GM12864 (cell line): ENCODE measurements around the gene POU3F1.
A peak's percentile ranks its signal among the peaks of the same experiment; 100 is the strongest.

Experiments used
- DNase-seq: peaks from one replicate; pipeline ENCODE4 v3.0.0-alpha.2; 2011; ENCODE audit warnings: low read depth
- H3K4me3 ChIP-seq: 2 replicates; pipeline ENCODE4 v1.5.1; 2011; ENCODE audit warnings: mild to moderate bottlenecking, low read depth, low read length, control low read depth
- TF ChIP-seq, protein P1 (sequence below): IDR thresholded peaks from 2 replicates; pipeline ENCODE4 v1.5.1; 2011; ENCODE audit warnings: low read depth, mild to moderate bottlenecking, moderate library complexity, low read length, control low read depth, inconsistent platforms; ENCODE audit errors: missing control alignments

Gene POU3F1

DNA sequence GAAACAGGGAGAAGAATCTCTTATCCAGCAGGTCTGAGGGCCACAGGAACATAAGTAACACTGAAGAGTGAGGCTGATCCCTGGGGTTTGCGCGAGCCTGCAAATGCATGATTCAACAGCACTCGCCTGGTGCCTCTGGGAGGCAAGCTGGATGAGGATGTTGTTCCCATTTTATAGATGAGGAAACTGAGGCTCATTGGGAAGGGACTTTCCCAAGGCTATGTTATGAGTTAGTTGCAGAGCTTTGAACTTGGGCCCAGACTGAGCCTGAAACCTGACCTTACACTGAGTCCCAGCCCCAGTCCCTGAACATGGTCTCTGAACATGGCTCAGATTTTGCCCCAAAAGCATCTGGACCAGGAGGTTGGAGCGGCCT lies 27.7 kb upstream of the POU3F1 start:
- DNase-seq = no peak
- TF ChIP-seq, protein P1, sequence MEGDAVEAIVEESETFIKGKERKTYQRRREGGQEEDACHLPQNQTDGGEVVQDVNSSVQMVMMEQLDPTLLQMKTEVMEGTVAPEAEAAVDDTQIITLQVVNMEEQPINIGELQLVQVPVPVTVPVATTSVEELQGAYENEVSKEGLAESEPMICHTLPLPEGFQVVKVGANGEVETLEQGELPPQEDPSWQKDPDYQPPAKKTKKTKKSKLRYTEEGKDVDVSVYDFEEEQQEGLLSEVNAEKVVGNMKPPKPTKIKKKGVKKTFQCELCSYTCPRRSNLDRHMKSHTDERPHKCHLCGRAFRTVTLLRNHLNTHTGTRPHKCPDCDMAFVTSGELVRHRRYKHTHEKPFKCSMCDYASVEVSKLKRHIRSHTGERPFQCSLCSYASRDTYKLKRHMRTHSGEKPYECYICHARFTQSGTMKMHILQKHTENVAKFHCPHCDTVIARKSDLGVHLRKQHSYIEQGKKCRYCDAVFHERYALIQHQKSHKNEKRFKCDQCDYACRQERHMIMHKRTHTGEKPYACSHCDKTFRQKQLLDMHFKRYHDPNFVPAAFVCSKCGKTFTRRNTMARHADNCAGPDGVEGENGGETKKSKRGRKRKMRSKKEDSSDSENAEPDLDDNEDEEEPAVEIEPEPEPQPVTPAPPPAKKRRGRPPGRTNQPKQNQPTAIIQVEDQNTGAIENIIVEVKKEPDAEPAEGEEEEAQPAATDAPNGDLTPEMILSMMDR = no peak
- no peak overlapping the region for H3K4me3 ChIP-seq

DNA sequence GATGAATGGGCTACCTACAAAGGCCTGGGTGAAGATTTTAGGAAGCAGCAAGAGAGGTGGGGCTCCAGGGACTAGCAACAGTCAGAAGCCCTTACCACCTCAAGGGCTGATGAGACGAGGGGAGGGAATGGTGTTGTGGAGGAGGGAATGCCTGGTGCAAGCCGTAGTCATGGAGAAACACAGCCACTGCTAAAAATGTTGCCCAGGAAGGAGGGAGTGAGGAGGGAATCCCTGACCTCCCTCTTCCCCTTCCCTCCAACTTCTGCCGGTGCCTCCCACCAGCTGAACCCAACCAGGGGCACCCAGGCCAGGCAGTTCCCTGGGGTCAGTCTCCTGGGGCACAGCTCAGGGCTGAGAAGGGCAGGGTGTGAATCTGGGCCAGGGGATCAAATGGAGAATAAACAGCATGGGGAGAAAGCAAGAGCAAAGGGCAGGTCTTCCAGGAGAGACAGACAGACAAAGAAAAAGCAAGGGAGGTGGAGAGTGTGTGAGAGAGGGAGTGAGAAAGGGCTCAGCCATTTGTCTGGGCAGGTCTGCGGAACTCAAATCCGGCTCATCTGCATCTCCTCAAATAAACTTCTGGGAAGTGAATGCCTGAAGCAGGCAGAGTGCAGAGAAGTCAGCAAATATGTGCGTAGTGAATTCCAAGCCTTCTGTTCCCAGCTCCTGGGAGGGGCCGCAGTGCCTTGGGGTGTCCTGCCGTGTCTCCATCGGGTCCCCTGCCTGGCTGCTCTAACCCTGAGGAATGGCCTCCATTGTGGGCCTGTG lies 27.1 kb upstream of the POU3F1 start:
- H3K4me3 ChIP-seq = no peak overlapping the region
- TF ChIP-seq, protein P1 = no peak
- DNase-seq = no peak

DNA sequence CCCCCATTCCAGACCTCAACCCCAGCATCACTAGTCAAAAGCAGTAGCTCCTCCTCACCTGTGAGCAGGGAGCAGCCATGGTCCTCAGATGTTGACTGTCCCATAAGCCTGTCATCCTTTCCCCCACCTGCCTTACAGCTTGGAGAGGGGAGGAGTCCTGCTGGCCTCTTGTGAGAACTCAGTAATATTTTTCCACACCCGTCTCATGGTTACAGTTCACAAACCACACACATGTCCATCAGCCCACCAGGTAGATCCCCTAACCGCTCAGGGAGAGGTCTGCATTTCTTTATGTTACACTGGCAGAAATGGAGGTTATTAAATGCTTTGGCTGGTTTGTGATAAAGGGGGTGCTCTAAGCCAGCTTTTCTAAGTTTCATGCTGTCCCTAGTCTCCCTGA lies 26.3 kb upstream of the POU3F1 start:
- no peak for DNase-seq
- TF ChIP-seq, protein P1 = no peak
- H3K4me3 ChIP-seq = no peak overlapping the region

DNA sequence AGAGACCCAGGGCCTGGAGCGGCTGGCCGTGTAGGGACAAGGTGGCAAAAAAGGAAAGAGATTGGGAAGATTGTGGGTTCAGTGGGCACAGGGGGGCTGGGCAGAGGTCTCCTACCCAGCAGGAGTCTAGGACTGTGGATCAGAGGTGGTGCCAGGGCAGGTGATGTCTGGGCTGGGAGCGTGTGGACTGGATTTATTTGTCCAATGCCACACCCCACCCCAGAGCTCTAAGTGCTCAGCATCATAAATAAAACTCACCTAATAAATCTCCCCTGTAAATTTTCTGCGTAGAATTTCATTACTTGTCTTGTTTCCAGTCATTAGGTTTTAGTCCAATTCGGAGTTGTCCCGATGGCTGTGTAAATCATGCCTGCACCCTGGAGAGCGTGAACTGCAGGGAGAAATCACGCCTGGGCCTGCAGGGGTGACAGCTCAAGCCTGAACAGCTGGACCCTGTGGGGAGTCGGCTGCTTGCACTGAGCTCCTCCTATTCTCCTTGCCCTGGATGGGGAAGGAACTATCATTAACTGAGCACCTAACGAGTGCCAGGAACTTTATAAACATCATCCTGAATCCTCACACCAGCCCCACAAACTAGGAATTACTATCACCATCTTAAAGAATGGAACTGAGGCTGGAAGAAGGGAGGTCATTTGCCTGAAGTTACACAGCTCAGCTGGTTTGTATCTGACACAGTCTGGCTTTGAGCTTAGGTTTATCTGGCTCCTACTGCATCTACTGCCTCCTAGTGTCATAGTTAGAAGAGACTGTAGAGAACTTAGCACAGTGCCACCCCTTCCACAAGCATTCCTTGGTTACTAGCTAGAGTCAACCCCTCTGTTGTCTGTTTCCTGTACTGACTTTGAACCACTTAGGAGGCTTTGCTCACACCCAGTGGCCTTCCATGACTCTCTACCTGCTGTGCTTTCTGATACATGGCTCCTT lies 25.0 kb upstream of the POU3F1 start:
- TF ChIP-seq, protein P1 = peak; percentile 70
- no peak overlapping the region for H3K4me3 ChIP-seq
- DNase-seq = no peak

DNA sequence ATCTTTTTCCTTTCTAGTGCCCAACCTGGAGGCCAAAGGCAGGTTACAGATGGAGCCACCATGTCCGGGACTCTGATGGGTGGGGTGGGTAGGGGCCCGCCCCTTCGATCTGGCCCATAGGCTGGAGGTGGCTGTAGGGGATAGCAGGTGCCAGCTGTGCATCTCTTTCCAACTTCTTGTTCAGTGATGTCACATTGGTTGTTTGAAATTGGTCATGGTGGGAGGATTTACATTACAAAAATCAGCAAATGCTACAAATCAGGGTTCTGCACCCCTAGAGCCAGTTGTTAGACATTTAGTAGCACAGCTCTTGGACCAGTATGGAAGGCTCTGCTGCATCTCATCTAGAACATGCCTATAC lies 22.4 kb upstream of the POU3F1 start:
- TF ChIP-seq, protein P1 = no peak
- no peak overlapping the region for H3K4me3 ChIP-seq
- DNase-seq = no peak

DNA sequence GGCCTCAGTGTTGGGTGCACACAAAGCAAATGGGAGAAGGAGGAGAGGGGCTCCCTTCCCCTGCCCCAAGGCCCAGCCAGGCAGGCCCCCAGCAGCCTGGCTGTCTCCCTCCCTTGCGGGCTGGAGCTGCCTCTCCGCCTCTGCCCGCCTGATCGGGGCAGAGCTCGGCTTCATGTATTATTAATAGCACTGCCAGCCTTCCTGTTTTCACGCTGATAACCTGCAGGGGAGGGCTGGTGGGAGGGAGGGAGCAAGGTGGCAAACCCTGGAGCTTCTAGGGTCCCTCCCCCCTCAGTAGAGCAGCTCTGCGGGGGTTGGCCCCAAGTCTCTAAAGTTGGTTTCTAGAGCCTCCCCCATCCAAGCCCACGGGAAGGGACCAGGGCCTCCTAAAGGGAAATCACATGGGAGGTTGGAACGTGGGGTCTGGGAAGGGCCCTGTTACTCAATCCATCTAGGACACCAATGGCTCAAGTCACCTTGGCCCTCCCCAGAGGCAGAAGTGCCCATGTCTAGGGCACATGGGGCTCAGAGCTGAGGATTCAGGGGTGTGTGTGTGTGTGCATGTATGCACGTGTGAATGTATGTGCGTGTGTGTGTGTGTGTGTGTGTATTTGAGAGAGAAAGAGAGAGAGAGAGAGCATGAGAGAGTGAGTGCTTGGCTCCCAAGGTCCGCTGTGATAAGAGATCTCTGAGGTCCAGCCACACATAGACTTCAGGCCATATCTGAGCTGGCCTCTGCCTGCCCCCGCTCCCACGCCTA lies 21.8 kb upstream of the POU3F1 start:
- TF ChIP-seq, protein P1 = no peak
- no peak overlapping the region for H3K4me3 ChIP-seq
- no peak for DNase-seq
